ENCODE measurements around the gene CYP2C9.
"Not testable (repeated sequence)": the region's sequence is repeated elsewhere in the genome, so short reads cannot be mapped to it uniquely, and the experiment has no call there.

Gene CYP2C9

DNA sequence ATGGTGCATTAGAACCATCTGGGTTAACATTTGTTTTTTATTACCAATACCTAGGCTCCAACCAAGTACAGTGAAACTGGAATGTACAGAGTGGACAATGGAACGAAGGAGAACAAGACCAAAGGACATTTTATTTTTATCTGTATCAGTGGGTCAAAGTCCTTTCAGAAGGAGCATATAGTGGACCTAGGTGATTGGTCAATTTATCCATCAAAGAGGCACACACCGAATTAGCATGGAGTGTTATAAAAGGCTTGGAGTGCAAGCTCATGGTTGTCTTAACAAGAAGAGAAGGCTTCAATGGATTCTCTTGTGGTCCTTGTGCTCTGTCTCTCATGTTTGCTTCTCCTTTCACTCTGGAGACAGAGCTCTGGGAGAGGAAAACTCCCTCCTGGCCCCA is at the start of gene CYP2C9:
Gene CYP2C9, plus strand, starts transcription at position 276 of the 400 bp plus-strand sequence. Its CDS starts 25 bp downstream, at position 301.
- DNase-seq: no peak

DNA sequence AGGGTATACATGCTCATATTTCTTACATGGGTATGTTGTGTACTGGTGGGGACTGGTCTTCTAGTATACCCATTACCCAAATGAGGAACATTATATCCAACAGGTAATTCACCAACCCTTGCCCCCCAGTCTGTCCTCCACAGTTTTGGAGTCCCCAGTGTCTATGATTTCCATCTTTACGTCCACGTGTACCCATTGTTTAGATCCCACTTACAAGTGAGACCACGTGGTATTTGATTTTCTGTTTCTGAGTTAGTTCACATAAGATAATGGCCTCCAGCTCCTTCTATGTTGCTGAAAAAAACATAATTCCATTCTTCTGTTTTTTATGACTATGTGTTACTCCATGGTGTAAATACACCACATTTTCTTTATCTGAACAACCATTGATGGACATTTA is 49.3 kb upstream of the CYP2C9 start:
- DNase-seq: no peak

DNA sequence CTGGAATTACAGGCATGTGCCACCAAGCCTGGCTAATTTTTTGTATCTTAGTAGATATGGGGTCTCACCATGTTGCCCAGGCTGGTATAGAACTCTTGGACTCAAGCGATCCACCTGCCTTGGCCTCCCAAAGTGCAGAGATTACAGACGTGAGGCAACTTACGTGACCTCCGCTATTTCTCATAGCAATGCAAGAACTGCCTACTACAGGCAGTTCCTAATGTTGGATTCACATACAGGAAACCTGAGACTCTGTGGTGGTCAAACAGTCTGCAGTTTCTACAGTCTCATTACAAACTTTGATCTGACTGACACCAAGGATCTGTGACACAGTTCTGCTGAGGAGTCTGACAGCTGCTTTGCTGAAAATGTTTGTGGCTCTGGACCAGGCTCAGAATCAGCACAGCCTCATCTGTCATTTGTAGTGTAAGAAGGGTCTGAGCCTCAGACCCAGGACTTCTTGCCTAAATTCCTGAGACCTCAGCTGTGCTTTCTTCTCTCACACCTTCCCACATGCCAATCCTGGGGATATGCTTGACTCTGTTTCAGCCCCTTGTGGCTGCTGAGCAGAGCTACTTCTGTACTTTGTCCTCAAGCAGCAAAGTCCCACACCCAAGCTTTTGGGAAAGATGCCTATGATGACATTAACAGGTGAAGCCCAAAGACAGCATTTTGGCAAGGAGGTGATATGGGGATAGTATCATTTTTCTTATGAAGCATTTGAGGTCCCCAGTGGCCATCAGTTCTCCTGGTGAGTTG is 48.0 kb upstream of the CYP2C9 start:
- no peak for DNase-seq

DNA sequence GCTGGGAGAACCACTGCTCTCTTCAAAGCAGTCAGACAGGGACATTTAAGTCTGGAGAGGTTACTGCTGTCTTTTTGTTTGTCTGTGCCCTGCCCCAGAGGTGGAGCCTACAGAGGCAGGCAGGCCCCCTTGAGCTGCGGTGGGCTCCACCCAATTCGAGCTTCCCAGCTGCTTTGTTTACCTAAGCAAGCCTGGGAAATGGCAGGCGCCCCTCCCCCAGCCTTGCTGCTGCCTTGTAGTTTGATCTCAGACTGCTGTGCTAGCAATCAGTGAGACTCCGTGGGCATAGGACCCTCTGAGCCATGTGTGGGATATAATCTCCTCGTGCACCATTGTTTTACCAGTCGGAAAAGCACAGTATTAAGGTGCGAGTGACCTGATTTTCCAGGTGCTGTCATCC is 40.0 kb upstream of the CYP2C9 start:
- DNase-seq: not testable (repeated sequence)

DNA sequence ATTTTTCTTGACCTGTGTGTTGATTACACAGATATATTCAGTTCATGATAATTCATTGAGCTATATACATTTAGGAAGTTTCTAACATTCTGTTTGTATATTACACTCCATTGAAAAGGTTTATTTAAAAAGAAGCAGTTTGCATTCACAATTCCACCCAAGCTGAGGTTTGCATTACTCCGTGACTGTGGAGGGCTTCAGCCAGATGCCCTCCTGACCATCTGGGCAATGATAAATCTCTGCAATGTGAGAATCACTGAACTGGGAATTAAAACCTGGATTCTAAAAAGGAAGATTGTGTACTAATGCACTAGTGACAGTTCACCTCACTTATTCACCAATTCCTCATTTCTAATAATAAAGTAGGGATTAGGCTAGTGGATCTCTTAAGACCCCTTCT is 36.4 kb upstream of the CYP2C9 start:
- no peak for DNase-seq

DNA sequence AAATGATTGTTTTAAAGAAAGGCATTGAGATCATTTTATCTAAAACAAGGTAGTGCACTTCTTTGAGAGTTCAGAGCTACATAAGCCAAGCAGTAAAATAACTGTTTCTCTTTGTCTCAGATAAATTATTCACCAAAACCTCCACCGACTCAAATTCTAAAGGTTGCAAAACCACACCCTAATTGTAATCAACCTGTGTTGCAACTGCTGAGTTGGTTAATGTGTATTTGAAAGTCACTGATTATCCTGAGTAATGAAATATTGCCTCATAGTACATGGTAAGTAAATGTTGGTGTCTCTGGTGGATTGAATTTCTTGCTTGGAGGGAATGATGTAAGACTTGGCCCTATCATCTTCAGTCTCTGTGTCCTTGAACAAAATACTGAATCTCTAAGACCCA is 35.9 kb upstream of the CYP2C9 start:
- no peak for DNase-seq

DNA sequence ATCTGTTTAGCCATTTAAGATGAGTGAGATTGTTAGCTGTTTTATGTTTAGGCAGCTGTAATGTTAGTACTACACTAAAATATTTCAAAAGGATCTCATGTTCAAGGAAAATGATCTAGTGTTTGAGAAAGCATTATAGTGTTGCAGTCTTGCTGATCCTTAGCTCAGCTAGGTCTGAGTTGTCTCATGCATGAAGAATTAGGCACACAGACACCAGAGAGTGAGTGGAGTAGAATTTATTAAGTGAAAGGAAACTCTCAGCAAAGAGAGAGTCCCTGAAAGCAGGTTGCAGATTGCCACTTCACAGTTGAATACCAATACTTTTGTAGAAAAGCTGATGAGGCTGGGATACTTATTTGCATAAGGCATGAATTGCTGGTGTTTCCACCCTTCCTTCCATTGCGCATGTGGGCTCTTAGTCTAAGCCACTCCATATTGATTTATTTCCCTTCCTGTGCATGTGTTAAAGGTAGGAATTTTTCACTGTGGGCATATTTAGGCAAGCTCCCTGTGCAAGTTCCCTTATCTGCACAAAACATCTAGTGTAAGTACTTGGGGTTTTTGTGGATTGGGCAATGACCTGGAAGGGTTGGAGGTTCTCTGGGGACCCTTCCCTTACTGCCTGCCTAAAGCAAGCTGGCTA is 33.8 kb upstream of the CYP2C9 start:
- DNase-seq: not testable (repeated sequence)

DNA sequence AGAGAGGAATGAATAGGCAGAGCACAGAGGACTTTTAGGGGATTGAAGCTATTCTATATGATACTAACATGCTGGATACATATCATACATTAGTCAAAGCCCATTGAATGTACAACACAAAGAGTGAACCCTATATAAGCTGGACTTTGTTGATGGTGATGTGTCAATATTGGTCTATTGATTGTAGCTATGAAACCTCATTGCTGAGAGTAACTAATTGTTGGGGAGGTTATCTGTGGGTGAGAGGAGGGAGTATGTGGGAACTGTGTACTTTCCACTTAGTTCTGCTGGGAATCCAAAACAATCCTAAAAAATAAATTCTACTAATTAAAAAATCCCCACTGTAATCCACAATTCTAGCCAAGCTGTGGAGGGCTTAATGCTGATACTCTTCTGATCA is 22.0 kb upstream of the CYP2C9 start:
- no peak for DNase-seq

DNA sequence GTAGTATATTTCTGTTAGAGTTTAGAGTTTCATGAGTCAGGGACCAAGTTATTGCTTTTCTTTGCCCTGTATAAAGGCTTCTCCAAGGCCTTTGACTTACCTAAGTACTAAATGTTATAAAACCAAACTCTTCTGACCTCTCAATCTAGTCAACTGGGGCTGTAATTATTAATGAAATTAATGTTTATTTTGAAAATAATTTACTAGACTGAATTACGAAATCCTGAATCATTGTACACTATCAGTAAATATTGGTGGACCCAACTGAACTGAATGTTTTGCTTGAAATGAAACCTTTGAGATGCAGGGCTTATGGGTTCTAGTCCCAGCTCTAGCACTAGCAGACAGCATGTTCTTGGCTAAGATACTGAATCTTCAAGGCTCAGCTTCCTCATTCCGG is 1.7 kb upstream of the CYP2C9 start:
- no peak for DNase-seq

DNA sequence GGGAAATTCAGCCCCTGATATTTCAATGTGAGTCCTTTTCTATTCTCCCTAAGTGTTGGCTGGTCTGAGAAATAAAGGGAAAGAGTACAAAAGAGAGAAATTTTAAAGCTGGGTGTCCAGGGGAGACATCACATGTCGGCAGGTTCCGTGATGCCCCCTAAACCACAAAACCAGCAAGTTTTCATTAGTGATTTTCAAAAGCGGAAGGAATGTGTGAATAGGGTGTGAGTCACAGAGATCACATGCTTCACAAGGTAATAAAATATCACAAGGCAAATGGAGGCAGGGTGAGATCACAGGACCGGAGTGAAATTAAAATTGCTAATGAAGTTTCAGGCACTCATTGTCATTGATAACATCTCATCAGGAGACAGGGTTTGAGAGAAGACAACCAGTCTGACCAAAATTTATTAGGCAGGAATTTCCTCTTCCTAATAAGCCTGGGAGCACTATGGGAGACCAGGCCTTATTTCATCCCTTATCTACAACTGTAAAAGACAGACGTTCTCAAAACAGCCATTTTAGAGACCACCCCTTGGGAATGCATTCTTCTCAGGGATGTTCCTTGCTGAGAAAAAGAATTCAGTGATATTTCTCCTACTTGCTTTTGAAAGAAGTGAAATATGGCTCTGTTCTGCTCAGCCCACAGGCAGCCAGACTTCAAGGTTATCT is 5.1 kb downstream of the CYP2C9 start:
- not testable (repeated sequence) for DNase-seq

DNA sequence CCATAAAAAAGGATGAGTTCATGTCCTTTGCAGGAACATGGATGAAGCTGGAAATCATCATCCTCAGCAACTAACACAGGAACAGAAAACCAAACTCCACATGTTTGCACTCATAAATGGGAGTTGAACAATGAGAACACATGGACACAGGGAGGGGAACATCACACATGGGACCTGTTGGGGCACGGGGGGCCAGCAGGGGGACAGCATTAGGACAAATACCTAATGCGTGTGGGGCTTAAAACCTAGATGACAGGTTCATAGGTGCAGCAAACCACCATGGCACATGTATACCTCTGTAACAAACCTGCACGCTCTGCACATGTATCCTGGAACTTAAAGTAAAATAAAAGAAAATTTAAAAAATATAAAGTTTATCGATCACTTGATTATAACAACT is 7.7 kb downstream of the CYP2C9 start:
- not testable (repeated sequence) for DNase-seq

DNA sequence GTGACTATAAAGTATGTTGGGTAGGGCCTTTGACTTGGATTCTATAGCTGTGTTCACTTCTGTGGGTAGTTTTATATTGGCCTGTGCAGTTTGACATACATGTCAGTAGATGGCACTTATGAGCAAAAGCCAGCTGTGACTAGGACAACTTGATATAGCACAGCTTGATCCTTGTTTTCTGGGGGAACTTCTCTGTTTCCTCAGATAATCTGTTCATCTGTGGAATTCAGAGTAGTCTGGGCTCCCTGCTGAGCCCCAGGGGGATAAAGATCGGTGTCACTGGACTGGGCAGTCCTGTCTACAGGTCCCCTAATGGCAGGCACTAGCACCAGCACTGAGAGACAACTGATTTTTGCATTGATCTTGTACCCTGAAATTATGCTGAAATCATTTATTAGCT is 25.4 kb downstream of the CYP2C9 start:
- DNase-seq: no peak

DNA sequence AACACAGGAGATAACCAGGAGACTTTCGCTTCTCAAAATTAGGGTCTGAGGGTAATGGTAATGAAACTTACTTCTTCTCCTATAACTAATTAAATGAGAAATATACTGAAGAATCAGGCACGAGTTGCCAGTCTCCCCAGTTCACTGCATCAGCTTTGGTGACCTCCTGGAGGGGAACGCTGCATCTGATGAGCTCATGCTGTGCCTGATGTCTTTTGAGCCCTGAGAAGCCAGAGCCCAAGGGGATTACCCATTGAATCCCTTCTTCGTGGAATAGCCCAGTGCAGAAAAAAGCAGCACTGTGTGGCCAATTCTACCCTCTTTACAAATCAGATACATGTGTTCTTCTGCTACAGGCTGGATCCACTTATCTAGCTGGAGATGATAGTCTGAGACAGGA is 45.1 kb downstream of the CYP2C9 start:
- DNase-seq: no peak

DNA sequence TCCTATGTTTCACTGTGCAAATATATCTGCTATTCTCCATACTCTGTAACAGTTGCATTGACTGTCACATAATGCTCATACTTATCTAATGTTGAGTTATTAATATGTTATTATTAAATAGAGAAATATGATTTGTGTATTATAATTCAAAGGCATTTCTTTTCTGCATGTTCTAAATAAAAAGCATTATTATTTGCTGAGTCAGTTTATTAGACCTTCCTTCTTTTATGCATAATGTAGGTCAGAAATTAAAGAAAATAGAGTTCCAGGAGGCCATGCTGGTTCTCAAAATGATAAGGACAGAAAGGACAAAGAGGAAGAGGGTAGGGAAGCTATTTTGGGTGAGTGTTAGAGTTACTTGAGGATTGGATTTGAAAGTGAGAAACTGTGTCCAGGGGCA is 50.7 kb downstream of the CYP2C9 start:
- no peak for DNase-seq

DNA sequence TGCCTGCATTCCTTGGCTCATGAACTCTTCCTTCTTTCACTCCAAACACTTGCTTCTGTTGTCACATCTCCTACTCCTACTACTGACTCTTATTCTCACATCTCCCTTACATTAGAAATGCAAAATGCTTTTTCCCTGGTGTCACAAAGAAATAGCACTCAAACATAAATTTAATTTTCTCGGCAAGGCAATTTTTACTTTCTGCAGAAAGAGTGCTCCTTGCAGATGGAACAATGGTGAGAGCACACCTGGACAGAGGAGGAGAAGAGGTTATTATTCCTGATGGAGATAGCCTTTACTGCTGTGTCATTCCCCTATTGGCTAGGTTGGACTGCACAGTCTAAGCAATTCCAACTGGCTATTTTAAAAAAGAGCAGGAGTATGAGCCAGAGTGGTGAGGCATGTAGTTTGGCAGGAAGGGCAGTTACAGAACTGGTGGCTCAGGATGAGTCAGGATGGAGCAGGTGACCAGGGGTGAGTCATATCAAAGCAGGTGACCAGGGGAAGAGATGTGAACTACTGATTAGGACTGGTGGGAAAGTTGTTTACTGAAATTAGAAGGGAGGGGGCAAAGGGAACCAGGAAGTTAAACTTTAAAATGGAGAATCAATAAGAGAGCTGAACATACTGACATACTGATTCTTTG is 52.9 kb downstream of the CYP2C9 start:
- no peak for DNase-seq

DNA sequence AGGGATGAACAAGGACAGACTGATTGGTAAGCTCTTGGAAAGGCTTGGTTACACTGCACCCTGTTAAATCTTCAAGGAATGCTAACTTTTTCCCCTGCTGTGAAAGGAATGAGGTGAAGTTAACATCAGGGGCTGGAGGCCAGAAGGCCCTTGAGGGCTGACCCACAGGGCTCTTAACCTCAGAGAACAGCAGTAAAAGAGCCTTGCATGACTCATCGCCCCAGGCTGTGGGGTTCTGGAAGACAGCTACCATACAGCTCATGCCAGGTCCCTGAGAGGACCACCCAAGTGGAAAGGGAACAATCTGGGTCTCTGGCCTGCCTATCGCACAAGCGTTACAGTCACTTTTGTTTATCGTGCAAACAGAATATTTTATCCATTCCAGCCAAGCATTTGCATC is 54.4 kb downstream of the CYP2C9 start:
- no peak for DNase-seq

DNA sequence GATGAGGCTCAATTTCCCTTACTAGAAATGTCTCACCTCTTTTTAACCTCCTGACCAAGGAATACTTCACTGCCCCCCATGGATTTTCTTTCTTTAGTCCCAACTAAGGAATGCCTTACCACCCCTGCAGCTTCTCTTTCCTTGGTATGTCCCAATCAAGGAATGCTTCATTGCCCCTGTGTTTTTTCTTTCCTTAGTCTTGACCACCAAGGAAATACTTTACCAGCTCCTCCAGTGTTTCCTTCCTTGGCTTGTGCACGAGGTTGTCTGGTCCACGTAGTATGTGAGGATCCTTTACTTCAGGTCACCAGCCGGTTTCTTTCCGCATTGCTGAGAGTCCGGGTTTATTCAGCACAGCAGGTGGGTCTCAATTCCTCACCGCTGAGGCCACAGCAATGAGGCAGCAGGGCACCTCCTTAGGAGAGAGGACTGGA is 59.3 kb downstream of the CYP2C9 start:
- DNase-seq: no peak

DNA sequence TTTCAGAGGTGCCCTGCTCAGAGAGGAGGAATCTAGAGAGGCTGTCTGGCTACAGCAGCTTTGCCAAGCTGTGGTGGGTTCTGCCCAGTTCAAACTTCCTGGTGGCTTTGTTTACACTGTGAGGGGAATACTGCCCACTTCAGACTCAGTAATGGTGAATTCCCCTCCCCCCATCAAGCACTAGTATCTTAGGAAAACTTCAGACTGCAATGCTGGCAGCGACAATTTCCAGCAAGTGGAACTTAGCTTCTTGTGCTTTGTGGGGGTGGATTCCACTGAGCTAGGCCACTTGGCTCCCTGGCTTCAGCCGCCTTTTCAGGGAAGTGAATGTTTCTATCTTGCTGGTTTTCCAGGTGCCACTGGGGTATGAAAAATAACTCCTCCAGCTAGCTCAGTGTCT is 88.0 kb downstream of the CYP2C9 start:
- no peak for DNase-seq

DNA sequence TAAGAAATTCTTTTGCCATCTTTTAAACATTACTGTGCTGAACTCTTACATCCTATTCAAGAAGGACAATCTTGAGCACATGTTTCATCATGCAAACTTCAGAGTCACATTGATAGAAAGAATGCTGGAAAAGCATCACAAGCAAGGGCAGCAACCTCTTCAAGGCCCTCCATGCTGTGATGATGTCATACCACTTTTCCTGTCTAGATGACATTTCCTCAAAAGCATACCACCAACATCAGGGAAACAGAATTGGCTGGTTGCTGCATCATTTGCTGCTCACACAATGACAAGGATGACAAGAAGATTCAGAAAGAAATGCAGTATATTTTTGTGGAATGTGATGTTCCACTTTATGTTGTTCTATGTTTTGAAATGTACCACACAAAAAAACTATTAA is 93.2 kb downstream of the CYP2C9 start:
- DNase-seq: no peak

DNA sequence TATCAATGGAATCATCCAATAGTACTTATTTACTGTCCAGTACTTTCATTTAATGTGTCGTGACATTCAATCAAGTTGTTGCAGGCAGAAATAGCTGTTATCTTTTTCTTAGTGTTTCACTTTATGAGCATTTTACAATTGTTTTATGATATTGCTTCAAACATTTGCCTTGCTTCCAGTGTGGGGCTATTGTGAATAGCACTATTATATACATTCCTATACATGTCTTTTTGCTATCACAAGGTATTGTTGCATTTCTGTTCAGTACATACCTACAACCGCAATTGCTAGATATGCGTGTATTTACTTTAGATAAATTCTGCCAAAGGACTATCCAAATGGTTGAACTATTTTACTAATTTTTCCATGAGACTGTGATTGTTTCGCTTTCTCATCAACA is 95.9 kb downstream of the CYP2C9 start:
- DNase-seq: no peak

DNA sequence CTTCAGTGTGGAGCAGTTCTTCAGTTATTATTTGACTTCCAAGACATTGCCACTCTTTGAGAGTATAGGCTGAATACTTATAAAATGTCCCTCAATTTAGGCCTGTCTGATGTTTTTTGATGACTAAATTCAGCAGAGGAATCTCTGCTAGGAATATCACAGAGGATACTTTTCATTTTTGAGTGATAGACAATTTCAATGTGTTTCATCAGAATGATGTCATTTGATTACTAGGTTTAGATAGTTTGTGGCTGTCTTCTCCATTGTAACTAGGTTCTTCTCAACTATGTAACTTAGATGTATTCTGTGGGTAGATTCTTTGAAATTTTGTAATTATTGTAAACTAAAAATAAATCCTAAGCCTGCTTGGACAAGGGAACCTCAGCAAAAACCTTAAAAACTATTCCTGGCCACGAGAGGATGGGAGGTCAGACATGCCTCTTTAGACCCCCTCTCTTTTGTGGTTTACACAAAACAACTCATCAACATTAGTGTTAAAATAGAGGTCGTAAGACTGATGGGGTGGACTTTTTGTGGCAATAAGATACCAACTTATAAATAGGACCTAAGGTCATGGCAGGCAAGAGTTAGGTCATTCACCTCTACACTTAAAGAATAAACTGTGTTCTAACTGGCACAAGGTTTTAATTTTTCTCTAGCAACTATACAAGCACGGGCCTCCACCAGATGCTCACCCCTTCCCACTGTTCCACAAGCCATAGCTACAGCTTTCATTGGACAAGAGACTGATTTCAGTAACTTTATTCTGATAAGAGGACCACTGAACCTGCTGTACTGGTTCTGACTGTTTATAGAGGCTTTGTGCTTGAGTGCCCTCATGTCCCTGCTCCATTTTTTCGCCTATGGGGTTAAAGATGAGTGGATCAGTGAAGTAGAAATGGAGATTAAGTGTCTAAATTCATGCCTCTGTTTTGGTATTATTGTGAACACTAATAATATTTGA is 97.2 kb downstream of the CYP2C9 start:
- no peak for DNase-seq

DNA sequence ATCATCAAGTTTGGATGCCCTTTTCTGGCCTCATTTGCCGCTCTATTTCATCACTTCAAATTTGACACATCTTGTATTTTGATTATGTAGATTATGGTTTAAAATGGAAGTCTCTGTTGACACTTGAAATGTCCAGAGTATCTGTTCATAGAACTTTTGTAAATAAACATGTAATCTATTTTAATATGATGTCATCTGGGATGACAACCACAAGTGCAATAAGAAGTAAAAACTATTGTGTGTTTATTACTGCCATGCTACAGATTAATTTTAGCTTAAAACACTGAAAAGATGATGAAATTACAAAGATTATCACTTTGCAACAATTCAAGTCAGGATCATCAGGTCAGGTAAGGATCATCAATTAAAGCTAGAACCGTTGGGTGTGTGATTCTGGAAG is 100.8 kb downstream of the CYP2C9 start:
- DNase-seq: no peak
